Endothelial cell of umbilical vein (primary cell): ENCODE data around the gene CLEC16A. TPM values are rescaled to one million over a fixed set of nuclear protein-coding genes. Genes with fewer than 3 reads are reported as not detected.

Source experiments
- BruUV-seq: library from RNA; stranded (reverse); fragments of 400-500 nt; replicated peaks from 2 replicates; lab custom pipeline; 2021; lab: Mats Ljungman, UMichigan
- CTCF ChIA-PET: fragments of 300-600, 350-600 bp; sonication (Branson Sonifier 250); formaldehyde crosslinking; loops from one replicate; lab custom pipeline; 2021; ENCODE audit warnings: antibody characterized with exemption, inconsistent platforms; lab: Charles Lee
- POLR2A ChIA-PET: fragments of 300-600, 350-600 bp; sonication (Branson Sonifier 250); formaldehyde crosslinking; loops from one replicate; lab custom pipeline; 2021; ENCODE audit warnings: antibody characterized with exemption, inconsistent platforms; lab: Charles Lee
- DNase-seq: peaks from one replicate; pipeline ENCODE4 v3.0.0-alpha.2; 2011; ENCODE audit warnings: low read depth, low spot score
- FAIRE-seq: peaks from 2 replicates; lab custom pipeline; 2011; peaks lifted over from hg19 to GRCh38; lab: Jason Lieb, UNC
- H2AFZ ChIP-seq: 2 replicates; pipeline ENCODE4 v1.6.0; 2012; ENCODE audit warnings: low read depth, low read length, control low read depth, inconsistent platforms
- H3K27ac ChIP-seq: 2 replicates; pipeline ENCODE4 v1.5.1; 2011; ENCODE audit warnings: low read depth, mild to moderate bottlenecking, control low read depth, low read length, moderate library complexity; ENCODE audit not compliant: insufficient read depth
- H3K27me3 ChIP-seq, 2 experiments: 2 replicates each; pipeline versions ENCODE4 v1.6.0 to v1.6.1; 2011; ENCODE audit warnings: low read length in 2 of 2, mixed read lengths in 1 of 2; ENCODE audit not compliant: control insufficient read depth in 2 of 2, insufficient read depth in 2 of 2
- H3K36me3 ChIP-seq, 2 experiments: 2 replicates in 1 of 2; 3 replicates in 1 of 2; pipeline ENCODE4 v1.5.1; 2011; ENCODE audit warnings: low read length in 2 of 2, mild to moderate bottlenecking in 1 of 2, moderate library complexity in 1 of 2; ENCODE audit not compliant: control insufficient read depth in 2 of 2, insufficient read depth in 2 of 2; ENCODE audit errors: extremely low read depth in 1 of 2
- H3K4me1 ChIP-seq: 3 replicates; pipeline ENCODE4 v1.5.1; 2011; ENCODE audit warnings: mild to moderate bottlenecking, low read length; ENCODE audit not compliant: control insufficient read depth, insufficient read depth; ENCODE audit errors: extremely low read depth
- H3K4me2 ChIP-seq: 2 replicates; pipeline ENCODE4 v1.6.1; 2011; ENCODE audit warnings: low read length, control low read depth, mixed read lengths; ENCODE audit not compliant: insufficient read depth
- H3K4me3 ChIP-seq, 3 experiments: fragments of 200-600 bp in 1 of 3; sonication (generic), shearing (Covaris generic) in 1 of 3; replicated peaks in 1 of 3; 2 replicates each; pipeline ENCODE4 v1.5.1; 2011 to 2016; ENCODE audit warnings: control low read depth in 3 of 3, low read length in 3 of 3, mild to moderate bottlenecking in 2 of 3, inconsistent platforms in 1 of 3, low read depth in 1 of 3, moderate library complexity in 1 of 3; ENCODE audit not compliant: insufficient read depth in 1 of 3
- H3K79me2 ChIP-seq: 2 replicates; pipeline ENCODE4 v1.6.0; 2012; ENCODE audit warnings: low read length, inconsistent platforms; ENCODE audit not compliant: control insufficient read depth, insufficient read depth
- H3K9ac ChIP-seq: replicated peaks from 2 replicates; pipeline ENCODE3; 2011; ENCODE audit warnings: low read length, control low read depth; ENCODE audit not compliant: insufficient read depth; ENCODE audit errors: extremely low read depth
- H3K9me1 ChIP-seq: replicated peaks from 3 replicates; pipeline ENCODE4 v1.6.0; 2011; ENCODE audit warnings: mild to moderate bottlenecking, low read length; ENCODE audit not compliant: control insufficient read depth, insufficient read depth; ENCODE audit errors: extremely low read depth
- H3K9me3 ChIP-seq: replicated peaks from 2 replicates; pipeline ENCODE4 v1.5.1; 2012; ENCODE audit warnings: low read length, inconsistent platforms; ENCODE audit not compliant: control insufficient read depth, insufficient read depth
- H4K20me1 ChIP-seq: replicated peaks from 2 replicates; pipeline ENCODE3; 2011; ENCODE audit warnings: mild to moderate bottlenecking, low read length; ENCODE audit not compliant: control insufficient read depth, insufficient read depth; ENCODE audit errors: extremely low read depth
- EZH2 ChIP-seq: IDR thresholded peaks from 2 replicates; pipeline ENCODE4 v1.6.1; 2012; ENCODE audit warnings: borderline replicate concordance, low read depth, mild to moderate bottlenecking, moderate library complexity, low read length, inconsistent platforms; ENCODE audit not compliant: severe bottlenecking
- FOS ChIP-seq: IDR thresholded peaks from 2 replicates; pipeline ENCODE4 v1.6.1; 2011; ENCODE audit warnings: mild to moderate bottlenecking, low read length, moderate library complexity, borderline replicate concordance; ENCODE audit not compliant: insufficient read depth
- GATA2 ChIP-seq: IDR thresholded peaks from 2 replicates; pipeline ENCODE4 v1.7.0; 2011; ENCODE audit warnings: low read depth, mild to moderate bottlenecking, moderate library complexity, mixed read lengths, low read length; ENCODE audit not compliant: insufficient read length, insufficient read depth
- JUN ChIP-seq: IDR thresholded peaks from 2 replicates; pipeline ENCODE4 v1.6.1; 2011; ENCODE audit warnings: borderline replicate concordance, low read depth; ENCODE audit not compliant: insufficient read length, insufficient read depth
- MYC ChIP-seq: IDR thresholded peaks from one replicate; pipeline ENCODE4 v1.6.1; 2011; ENCODE audit warnings: mild to moderate bottlenecking, low read depth, low read length
- POLR2A ChIP-seq: IDR thresholded peaks from 2 replicates; pipeline ENCODE4 v1.6.1; 2012; ENCODE audit warnings: low read depth, mild to moderate bottlenecking, control low read depth, low read length
- POLR2AphosphoS5 ChIP-seq: IDR thresholded peaks from 2 replicates; pipeline ENCODE4 v1.6.1; 2012; ENCODE audit warnings: low read depth, mild to moderate bottlenecking, control low read depth, low read length, moderate library complexity; ENCODE audit not compliant: insufficient read depth
- dilution Hi-C: fragments of 300-500 bp; cut with MboI; formaldehyde crosslinking; loops from one replicate; pipeline ENCODE4 v1.15.0; 2019; ENCODE audit warnings: low sequenced_read_pairs; ENCODE audit not compliant: extremely low pct_ligation_motif_present
- intact Hi-C: fragments of 100-400 bp; cut with micrococcal nuclease; formaldehyde crosslinking; loops from one replicate; pipeline ENCODE4 v1.10.0; 2022
- polyA plus RNA-seq, 4 experiments: library from polyadenylated mRNA; depleted of rRNA in 3 of 4; stranded (reverse) in 3 of 4; unstranded in 1 of 4; fragments of >200 nt; gene quantifications; 2 replicates each; pipeline versions ENCODE4 v1.2.1 to v1.2.3, GENCODE V29; 2011 to 2012; ENCODE audit warnings: missing spikeins in 1 of 4
- total RNA-seq: library from RNA; stranded (reverse); gene quantifications from 2 replicates; pipeline ENCODE4 v1.2.3, GENCODE V29; 2021
- TF ChIP-seq, protein P1 (sequence below): IDR thresholded peaks from 2 replicates; pipeline ENCODE4 v1.6.1; 2011; ENCODE audit not compliant: insufficient read depth, insufficient read length
- TF ChIP-seq, protein P2 (sequence below), 2 donors: IDR thresholded peaks; 1 replicate in 1 of 2; 2 replicates in 1 of 2; pipeline ENCODE4 v1.5.1; 2011; ENCODE audit warnings: low read length in 2 of 2, mild to moderate bottlenecking in 2 of 2, moderate library complexity in 2 of 2, control low read depth in 1 of 2, inconsistent platforms in 1 of 2, low read depth in 1 of 2; ENCODE audit not compliant: insufficient read depth in 1 of 2; ENCODE audit errors: extremely low read depth in 1 of 2

The CLEC16A gene
- total and polyA plus RNA-seq, 2 donors (not counting 3 experiments of a cell fraction or from before 2014, with no cell fraction given), result 11.4 to 23.3 TPM

DNA sequence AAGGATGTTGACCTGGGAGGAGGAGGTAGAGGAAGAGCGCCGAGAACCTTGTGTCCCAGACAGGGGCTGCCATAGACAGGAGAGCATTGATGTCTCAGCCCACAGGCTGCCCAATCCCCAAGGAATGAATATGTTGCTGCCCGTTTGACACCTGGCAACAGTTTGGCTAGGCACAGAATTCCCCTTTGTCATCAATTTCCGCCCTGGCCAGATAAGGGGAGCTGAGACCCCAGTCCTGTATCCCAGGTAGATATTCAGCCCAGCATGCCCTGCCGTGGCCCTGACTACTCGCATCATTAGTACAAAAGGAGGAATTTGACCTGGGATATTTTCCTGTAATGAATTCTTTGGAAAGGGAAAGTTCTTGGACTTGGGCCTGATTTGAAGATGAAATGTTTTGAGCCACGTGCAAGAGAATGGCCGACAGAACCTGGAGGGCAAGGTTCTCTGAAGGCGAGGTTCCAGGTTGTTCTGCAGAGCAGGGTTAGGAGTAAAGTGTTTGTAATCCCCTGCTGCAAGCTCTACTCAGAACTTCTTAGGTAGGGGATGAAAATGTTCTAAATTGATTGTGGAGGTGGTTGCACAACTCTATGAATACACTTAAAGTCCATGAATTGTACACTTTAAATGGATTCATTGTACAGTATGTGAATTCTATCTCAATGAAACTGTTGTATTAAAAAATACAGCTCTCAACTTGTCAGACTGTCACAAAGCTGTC lies 202.8 kb downstream of the CLEC16A start:
- no peaks in the 10 kb centered on the region for H3K79me2 ChIP-seq
- no TSS peak for BruUV-seq
- TF ChIP-seq FOS (no peak), GATA2 (no peak), POLR2A (no peak), MYC (no peak), JUN (no peak), EZH2 (no peak), POLR2AphosphoS5 (no peak)
- TF ChIP-seq, protein P1, sequence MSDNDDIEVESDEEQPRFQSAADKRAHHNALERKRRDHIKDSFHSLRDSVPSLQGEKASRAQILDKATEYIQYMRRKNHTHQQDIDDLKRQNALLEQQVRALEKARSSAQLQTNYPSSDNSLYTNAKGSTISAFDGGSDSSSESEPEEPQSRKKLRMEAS, result no peak
- TF ChIP-seq, protein P2, sequence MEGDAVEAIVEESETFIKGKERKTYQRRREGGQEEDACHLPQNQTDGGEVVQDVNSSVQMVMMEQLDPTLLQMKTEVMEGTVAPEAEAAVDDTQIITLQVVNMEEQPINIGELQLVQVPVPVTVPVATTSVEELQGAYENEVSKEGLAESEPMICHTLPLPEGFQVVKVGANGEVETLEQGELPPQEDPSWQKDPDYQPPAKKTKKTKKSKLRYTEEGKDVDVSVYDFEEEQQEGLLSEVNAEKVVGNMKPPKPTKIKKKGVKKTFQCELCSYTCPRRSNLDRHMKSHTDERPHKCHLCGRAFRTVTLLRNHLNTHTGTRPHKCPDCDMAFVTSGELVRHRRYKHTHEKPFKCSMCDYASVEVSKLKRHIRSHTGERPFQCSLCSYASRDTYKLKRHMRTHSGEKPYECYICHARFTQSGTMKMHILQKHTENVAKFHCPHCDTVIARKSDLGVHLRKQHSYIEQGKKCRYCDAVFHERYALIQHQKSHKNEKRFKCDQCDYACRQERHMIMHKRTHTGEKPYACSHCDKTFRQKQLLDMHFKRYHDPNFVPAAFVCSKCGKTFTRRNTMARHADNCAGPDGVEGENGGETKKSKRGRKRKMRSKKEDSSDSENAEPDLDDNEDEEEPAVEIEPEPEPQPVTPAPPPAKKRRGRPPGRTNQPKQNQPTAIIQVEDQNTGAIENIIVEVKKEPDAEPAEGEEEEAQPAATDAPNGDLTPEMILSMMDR (IDR thresholded peaks at IDR 0.05; ENCODE audit: extremely low read depth in 1 of 2, insufficient read depth in 1 of 2, low read depth in 1 of 2, low read length in 2 of 2), result no peak
- no peak for FAIRE-seq
- dilution Hi-C loops, result no loop called here
- no peak overlapping the region for H3K9ac ChIP-seq
- H3K36me3 ChIP-seq, result no peaks in the 10 kb centered on the region
- intact Hi-C loops, result no loop called here
- ChIA-PET POLR2A (no interaction called here), CTCF (interaction anchor here (1.2 kb wide), 1 partner anchor 108 kb away, joined by 3 read pairs; the partner anchor contains the start of gene SOCS1)
- no peak overlapping the region for H3K4me2 ChIP-seq
- no peak for DNase-seq
- no peaks in the 10 kb centered on the region for H3K9me3 ChIP-seq
- H3K4me1 ChIP-seq, result no peaks in the 10 kb centered on the region
- no peak overlapping the region for H3K27ac ChIP-seq
- no peaks in the 10 kb centered on the region for H3K9me1 ChIP-seq
- no peaks in the 10 kb centered on the region for H3K27me3 ChIP-seq
- no peak overlapping the region for H3K4me3 ChIP-seq
- no peaks in the 10 kb centered on the region for H4K20me1 ChIP-seq
- no peak overlapping the region for H2AFZ ChIP-seq
